Endothelial cell of hepatic sinusoid (primary cell): ENCODE measurements around the gene ARMC5.
"Not testable (repeated sequence)": the region's sequence is repeated elsewhere in the genome, so short reads cannot be mapped to it uniquely, and the experiment has no call there.

ENCODE experiments used
- in situ Hi-C: cut with HindIII; loops from 2 replicates; pipeline ENCODE4 v1.10.0; 2017; ENCODE audit warnings: low sequenced_read_pairs

Gene ARMC5

GRCh38 chr16:31489616-31490584, 30.6 kb downstream of the ARMC5 start:
- in situ Hi-C loops, result no loop called here

- in situ Hi-C loops, result no loop called here
Observed at GRCh38 chr16:31491778-31492418, 32.6 kb downstream of the ARMC5 start.

GRCh38 chr16:31493506-31494125, 34.3 kb downstream of the ARMC5 start:
- in situ Hi-C loops, result no loop called here

- in situ Hi-C loops, result no loop called here
Observed at GRCh38 chr16:31496670-31497069, 37.4 kb downstream of the ARMC5 start.

GRCh38 chr16:31498493-31498892, 39.2 kb downstream of the ARMC5 start:
- in situ Hi-C loops, result no loop called here

- in situ Hi-C loops, result no loop called here
Observed at GRCh38 chr16:31499928-31500327, 40.6 kb downstream of the ARMC5 start.

- in situ Hi-C loops, result no loop called here
Observed at GRCh38 chr16:31501226-31501965, 42.1 kb downstream of the ARMC5 start.

GRCh38 chr16:31501966-31502348, 42.7 kb downstream of the ARMC5 start:
- in situ Hi-C loops, result no loop called here

GRCh38 chr16:31502981-31503380, 43.7 kb downstream of the ARMC5 start:
- in situ Hi-C loops, result no loop called here

GRCh38 chr16:31503555-31503954, 44.3 kb downstream of the ARMC5 start:
- in situ Hi-C loops, result not testable (repeated sequence)

- in situ Hi-C loops, result no loop called here
Observed at GRCh38 chr16:31504159-31504558, 44.9 kb downstream of the ARMC5 start.

- in situ Hi-C loops, result no loop called here
Observed at GRCh38 chr16:31505483-31505882, 46.2 kb downstream of the ARMC5 start.

GRCh38 chr16:31507617-31507928, 48.3 kb downstream of the ARMC5 start:
- in situ Hi-C loops, result no loop called here

GRCh38 chr16:31507929-31508705, 48.8 kb downstream of the ARMC5 start, which contains the start of gene RUSF1:
RUSF1 (minus strand) TSS chr16:31508391; CDS start chr16:31508373, 18 bp downstream.
- in situ Hi-C loops, result no loop called here

GRCh38 chr16:31508706-31509195, 49.5 kb downstream of the ARMC5 start:
- in situ Hi-C loops, result no loop called here

GRCh38 chr16:31513126-31513525, 53.8 kb downstream of the ARMC5 start:
- in situ Hi-C loops, result no loop called here

GRCh38 chr16:31513884-31514283, 54.6 kb downstream of the ARMC5 start:
- in situ Hi-C loops, result no loop called here
